HG03196 (cell line): ENCODE measurements around the gene RBM19.

Source experiments
- ATAC-seq: cut with Tn5 transposase; IDR thresholded peaks from one replicate; pipeline ENCODE4 v1.9.1; 2021; ENCODE audit not compliant: unreplicated experiment

The RBM19 gene

GRCh38 chr12:113889891-113890581, 76.1 kb downstream of the RBM19 start:
- ATAC-seq: no peak

- ATAC-seq: no peak
Measured at GRCh38 chr12:113889076-113889475, 77.0 kb downstream of the RBM19 start.

- ATAC-seq: no peak
Measured at GRCh38 chr12:113888435-113888834, 77.7 kb downstream of the RBM19 start.

- ATAC-seq: no peak
Measured at GRCh38 chr12:113887906-113888305, 78.2 kb downstream of the RBM19 start.

DNA sequence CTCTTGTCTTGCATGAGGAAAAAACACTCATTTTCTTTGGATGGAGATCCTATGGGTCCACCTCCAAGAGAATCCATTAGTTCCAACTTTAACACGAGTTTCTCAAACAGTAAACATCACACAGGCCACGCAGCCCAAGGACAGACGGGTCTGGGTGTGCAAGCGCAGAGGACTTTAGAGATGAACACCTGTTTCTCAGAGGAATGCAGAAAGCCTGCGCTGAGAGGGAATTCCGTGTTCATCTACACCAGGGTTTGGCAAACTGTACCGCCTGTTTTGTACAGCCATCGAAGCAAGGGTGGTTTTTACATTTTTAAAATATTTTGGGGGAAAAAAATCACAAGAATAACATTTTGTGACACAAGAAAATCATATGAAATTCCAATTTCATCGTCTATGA, 79.4 kb downstream of the RBM19 start:
- ATAC-seq: no peak

DNA sequence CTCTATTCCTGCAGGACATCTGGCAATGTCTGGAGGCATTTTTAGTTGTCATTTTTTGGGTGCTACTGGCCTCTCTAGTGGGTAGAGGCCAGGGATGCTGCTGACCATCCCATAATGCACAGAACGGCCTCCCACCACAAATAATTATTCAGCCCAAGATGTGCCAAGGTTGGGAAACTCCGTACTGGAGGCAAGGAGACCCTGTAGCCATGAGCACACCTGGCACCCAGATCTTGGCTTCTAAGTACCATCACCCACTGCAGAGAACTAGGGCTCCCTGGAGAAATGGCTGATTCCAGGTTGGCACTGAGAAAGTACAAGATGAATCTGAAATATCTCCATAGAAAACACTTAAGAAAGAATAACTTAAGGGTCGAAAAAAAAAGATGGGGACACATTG, 81.7 kb downstream of the RBM19 start:
- ATAC-seq: no peak

GRCh38 chr12:113882690-113883089, 83.4 kb downstream of the RBM19 start:
- ATAC-seq: no peak

DNA sequence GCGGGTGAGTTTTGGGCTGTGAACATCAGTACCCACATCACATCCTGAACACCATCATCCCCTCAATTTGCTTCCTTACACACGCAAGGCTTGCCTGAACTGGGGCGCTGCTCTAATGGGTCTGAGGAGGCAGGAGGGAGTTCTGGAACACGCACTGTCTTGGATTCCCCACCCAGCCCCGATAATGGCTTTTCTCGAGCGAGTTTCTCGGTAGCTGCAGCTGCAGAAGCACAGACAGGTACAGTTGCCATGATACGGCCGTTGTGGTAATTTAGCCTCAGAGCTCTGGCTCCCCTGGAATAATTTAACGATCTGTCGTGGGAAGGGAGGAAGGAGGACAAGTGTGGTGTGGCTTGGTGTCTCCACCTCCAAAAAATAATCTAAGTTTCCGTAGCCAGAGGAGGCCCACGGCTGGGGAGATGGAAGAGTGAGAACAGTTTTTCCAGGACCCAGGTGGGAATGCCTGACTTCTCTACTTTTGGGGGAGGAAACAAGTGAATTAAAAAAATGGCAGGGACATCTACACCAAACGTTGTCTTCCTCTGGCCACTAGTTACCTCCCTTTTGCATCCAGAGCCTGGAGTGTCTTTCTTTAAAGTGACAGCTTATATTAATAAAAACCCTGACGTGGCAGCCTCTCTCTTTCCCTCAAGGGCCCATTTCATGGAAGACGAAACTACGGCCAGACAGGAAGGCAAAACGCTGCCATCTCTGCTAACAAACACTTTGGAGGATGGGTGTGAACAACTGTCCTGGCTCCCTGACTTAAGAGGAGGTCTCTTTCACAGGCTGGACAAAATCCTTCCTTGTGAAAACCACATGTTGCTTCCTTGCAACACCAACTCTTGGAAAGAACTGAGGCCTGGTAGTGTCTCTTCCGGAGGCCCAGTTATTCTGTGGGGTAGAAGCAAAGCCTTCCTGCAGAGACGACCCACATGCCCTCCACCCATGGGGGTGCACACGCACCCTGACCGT, 84.8 kb downstream of the RBM19 start:
- no peak for ATAC-seq

GRCh38 chr12:113880326-113880725, 85.8 kb downstream of the RBM19 start:
- no peak for ATAC-seq

- ATAC-seq: no peak
Measured at GRCh38 chr12:113879658-113880057, 86.5 kb downstream of the RBM19 start.

DNA sequence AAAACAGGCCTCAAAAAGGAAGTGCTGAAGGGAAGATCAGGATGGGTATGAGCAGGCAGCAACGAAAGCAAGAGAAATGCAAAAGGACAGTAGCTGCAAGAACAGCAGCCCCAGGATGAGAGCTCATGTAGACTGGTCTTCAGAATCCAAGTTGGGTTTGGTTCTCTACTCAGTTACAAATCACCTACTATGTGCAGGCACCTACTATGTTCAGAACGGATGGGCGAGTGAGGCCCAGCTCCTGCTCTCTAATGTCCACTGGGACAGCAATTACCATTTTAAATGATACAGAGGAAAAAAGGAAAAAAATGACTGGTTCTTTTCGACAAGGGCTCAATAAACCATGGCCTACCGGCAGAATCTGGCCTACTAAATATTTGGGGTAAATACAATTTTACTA, 88.5 kb downstream of the RBM19 start:
- ATAC-seq: no peak

DNA sequence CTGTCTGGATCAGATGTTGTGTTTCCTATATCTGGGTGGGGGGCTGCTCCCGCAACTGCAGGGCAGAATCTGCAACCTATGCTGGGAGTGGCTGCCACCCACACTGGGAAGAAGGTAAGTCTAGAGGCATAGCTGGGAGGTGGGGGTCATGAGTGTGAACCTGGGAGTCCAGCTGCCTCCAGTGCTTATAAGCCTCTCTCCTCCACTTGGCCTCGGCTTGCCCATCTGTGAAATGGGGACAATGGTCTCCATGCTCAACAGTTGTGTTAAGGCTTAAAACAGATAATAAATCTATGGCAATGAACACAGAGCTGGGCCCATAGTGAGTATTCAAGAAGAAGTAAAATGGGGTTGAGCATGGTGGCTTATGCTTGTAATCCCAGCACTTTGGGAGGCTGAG, 90.0 kb downstream of the RBM19 start:
- ATAC-seq: no peak

DNA sequence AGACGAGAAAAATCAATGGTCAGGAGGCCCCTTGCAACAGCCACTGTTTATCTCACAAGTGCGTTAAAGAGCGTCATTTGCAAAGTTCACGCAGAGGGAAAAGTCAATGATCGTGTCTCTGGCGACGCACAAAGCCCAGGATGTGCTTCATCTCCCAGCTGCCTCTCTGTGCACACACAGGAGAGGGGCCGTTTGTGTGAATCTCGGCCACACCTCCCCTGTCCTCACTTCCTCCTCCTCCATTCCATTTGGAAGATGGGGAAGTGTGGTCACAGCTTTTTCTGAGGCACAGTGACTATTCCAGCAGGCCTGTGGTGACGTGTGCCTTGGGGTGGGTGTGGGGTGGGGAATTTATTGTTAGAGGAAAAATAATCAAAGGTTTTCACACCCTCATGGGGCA, 90.4 kb downstream of the RBM19 start:
- ATAC-seq: no peak

- ATAC-seq: no peak
Measured at GRCh38 chr12:113874999-113875561, 91.0 kb downstream of the RBM19 start.

DNA sequence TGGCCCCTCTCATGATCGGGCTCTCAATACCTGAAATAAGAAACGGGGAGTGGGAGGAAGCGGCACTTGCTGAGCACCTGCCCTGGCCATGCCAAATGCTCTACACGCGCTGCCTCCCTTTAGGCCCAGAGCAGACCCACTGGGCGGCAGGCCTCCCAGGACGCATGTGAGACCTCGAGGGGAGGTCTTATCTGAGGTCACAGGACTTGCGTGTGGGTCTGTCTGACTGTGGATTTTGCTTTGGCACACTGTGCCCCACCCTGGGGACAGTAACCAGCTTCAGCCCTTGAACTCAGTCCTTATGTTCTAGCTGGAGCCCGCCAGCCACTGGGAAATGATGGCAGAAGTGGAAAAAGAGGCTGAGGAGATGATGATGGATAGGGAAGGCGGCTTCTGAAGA, 91.8 kb downstream of the RBM19 start:
- no peak for ATAC-seq

- ATAC-seq: no peak
Measured at GRCh38 chr12:113873740-113874139, 92.4 kb downstream of the RBM19 start.

DNA sequence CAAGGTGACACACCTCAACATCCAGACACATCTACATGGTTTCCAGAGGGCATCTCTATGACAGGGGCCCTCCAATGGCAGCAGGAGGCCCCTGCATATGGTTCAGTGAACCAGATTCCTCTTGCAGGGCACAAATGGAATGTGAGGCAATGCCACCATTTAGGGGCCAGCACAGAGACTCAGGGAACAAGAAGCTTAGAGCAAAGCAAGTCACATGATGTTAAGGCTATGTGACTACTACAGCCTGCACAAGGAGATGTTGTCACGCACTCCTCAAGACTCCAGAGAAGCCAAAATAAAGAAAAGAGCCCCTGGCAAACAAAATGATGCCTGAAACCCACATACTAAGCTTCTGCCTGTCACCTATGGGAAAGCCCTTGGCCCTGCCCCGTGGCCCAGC, 95.2 kb downstream of the RBM19 start:
- ATAC-seq: no peak

DNA sequence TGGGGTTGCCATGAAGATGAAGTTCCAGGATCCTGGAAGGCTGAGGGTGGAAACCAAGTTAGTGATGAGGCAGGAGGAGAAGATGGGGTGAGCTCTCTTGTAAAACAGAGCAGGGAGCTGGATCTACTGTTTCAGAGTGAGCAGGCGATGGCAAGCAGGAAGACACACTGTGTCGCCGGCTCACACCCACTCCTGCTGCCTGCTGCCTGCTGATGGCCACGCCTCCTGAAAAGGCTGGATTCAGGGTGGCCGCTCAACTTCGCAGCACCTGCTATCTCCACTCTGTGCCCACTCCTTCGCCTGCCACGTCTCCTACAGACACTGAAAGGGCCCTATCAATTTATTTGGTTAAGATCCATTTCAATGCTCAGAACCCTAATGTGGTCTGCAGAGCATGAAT, 96.1 kb downstream of the RBM19 start:
- ATAC-seq: no peak

DNA sequence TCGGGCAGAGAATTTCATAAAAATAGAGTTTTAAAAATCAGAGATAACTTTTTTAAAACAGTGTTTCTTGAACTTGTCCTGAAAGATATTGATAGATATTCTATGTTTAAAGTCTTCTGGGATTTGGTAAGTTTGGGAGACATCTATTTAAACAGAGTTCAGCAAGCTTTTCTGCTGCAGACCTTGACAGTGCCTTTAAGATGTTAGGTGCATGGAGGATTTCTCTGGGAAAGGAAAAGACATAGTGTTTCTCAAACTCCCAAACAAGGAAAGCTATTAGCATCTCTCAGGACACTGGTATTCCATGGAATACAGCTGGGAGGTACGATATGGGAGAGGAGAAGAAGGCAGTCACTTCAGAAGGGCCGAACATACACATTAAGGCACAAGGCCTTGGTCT, 97.8 kb downstream of the RBM19 start:
- no peak for ATAC-seq

- ATAC-seq: no peak
Measured at GRCh38 chr12:113867258-113867657, 98.9 kb downstream of the RBM19 start.

- ATAC-seq: no peak
Measured at GRCh38 chr12:113866496-113866895, 99.6 kb downstream of the RBM19 start.

- no peak for ATAC-seq
Measured at GRCh38 chr12:113863455-113863845, 102.7 kb downstream of the RBM19 start.
